Activated CD8-positive, alpha-beta T cell treated with anti-CD3 and anti-CD28 coated beads for 36 hours (primary cell): Measurements from ENCODE around the gene VWA7. TPM values are rescaled to one million over a fixed set of nuclear protein-coding genes. Genes with fewer than 3 reads are reported as not detected.
"Not testable (repeated sequence)": the region's sequence is repeated elsewhere in the genome, so short reads cannot be mapped to it uniquely, and the experiment has no call there.

ENCODE experiments used
- ATAC-seq: fragments of 200-7000 bp; cut with Tn5 transposase; one replicate; pipeline ENCODE4 v1.10.0; 2021; ENCODE audit warnings: mild to moderate bottlenecking, moderate library complexity
- CTCF ChIA-PET: fragments of 350-600 bp; sonication (Branson Sonifier 250); formaldehyde crosslinking; loops from one replicate; lab custom pipeline; 2021; ENCODE audit warnings: antibody characterized with exemption; lab: Charles Lee
- POLR2A ChIA-PET: fragments of 350-600 bp; sonication (Branson Sonifier 250); formaldehyde crosslinking; loops from one replicate; lab custom pipeline; 2021; ENCODE audit warnings: antibody characterized with exemption; lab: Charles Lee
- DNase-seq: peaks from one replicate; pipeline ENCODE4 v3.0.0-alpha.2; 2020
- H3K27ac Mint-ChIP-seq: one replicate; pipeline ENCODE4 v1.8.0; 2021; ENCODE audit warnings: mild to moderate bottlenecking, mixed read lengths
- H3K27me3 Mint-ChIP-seq: one replicate; pipeline ENCODE4 v1.8.0; 2021; ENCODE audit warnings: mixed read lengths
- H3K36me3 Mint-ChIP-seq: one replicate; pipeline ENCODE4 v1.8.0; 2021; ENCODE audit warnings: low read depth, mixed read lengths
- H3K4me1 Mint-ChIP-seq: one replicate; pipeline ENCODE4 v1.8.0; 2021; ENCODE audit warnings: low read depth, mixed read lengths
- H3K4me3 Mint-ChIP-seq: one replicate; pipeline ENCODE4 v1.8.0; 2021; ENCODE audit warnings: mild to moderate bottlenecking, moderate library complexity, mixed read lengths
- H3K9me3 Mint-ChIP-seq: one replicate; pipeline ENCODE4 v1.8.0; 2021; ENCODE audit warnings: mixed read lengths
- intact Hi-C: fragments of 100-400 bp; cut with micrococcal nuclease; formaldehyde crosslinking; loops from one replicate; pipeline ENCODE4 v1.10.0; 2022
- total RNA-seq, 2 experiments: library from RNA; stranded (reverse); gene quantifications; one replicate each; pipeline ENCODE4 v1.2.3, GENCODE V29; 2021
- TF ChIP-seq, protein P1 (sequence below): fragments of 200-600 bp; IDR thresholded peaks from one replicate; pipeline ENCODE4 v1.8.0; 2022; ENCODE audit warnings: antibody characterized with exemption, mild to moderate bottlenecking

The VWA7 gene
- total RNA-seq, 2 experiments from 2014 or later: 1.6 TPM

DNA sequence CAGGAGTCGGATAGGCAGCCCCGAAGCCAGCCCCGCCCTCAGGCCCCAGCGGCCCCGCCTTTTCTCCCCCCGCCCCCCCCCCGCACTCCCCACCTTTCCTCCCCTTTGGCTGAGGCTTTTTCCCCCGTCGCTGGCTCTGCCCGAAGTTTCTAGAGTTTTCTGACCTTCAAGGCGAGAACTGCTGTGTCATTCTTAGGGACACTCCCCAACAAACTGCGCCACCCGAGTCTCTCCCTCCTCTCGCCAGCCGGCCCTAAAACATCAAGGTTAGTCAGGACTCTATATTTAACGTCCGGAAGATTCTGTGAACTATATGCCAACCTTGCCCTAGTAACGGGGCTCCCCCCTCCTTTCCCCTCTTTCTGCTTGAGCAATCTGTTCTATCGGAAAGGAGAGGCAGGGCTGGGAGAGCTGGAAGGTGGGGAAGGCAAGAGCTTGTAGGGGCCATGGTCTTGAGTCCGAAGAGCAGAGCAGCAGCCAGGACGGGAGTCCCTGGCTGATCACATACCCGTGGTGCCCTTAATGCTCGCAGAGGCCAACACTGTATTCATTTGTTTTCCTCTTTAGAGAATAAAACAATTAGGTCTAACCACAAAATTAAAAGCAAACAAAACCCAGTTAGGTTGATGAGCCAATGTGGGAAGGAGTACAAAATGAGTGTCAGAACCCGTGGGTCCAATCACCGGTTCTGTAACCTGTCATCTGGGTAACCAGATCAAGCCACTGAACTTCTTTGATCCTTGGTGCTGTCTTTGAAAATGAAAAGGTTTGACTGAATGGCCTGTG, 45.1 kb upstream of the VWA7 start:
- H3K4me1 Mint-ChIP-seq: peaks cover 62% of the 10 kb centered on the region
- H3K27me3 Mint-ChIP-seq: no peaks in the 10 kb centered on the region
- peak; percentile 45 for ATAC-seq
- peak overlapping the region; percentile 80 for H3K4me3 Mint-ChIP-seq
- peak overlapping the region; percentile 96 for H3K27ac Mint-ChIP-seq
- H3K36me3 Mint-ChIP-seq: peaks cover 6% of the 10 kb centered on the region
- POLR2A ChIA-PET: interaction anchor here (0.7 to 2.3 kb wide), 8 partner anchors 8 to 248 kb away, joined by 3 to 11 read pairs (median 4); no protein-coding TSS in a partner anchor
- intact Hi-C loops: loop anchor here (10.0 kb wide), 1 partner anchor 257 kb away; no protein-coding TSS in a partner anchor
- no peaks in the 10 kb centered on the region for H3K9me3 Mint-ChIP-seq
- CTCF ChIA-PET: interaction anchor here (1.2 to 1.9 kb wide), 4 partner anchors 9 to 92 kb away, joined by 3 to 7 read pairs (median 6); no protein-coding TSS in a partner anchor
- DNase-seq: peak; percentile 74
- TF ChIP-seq, protein P1, sequence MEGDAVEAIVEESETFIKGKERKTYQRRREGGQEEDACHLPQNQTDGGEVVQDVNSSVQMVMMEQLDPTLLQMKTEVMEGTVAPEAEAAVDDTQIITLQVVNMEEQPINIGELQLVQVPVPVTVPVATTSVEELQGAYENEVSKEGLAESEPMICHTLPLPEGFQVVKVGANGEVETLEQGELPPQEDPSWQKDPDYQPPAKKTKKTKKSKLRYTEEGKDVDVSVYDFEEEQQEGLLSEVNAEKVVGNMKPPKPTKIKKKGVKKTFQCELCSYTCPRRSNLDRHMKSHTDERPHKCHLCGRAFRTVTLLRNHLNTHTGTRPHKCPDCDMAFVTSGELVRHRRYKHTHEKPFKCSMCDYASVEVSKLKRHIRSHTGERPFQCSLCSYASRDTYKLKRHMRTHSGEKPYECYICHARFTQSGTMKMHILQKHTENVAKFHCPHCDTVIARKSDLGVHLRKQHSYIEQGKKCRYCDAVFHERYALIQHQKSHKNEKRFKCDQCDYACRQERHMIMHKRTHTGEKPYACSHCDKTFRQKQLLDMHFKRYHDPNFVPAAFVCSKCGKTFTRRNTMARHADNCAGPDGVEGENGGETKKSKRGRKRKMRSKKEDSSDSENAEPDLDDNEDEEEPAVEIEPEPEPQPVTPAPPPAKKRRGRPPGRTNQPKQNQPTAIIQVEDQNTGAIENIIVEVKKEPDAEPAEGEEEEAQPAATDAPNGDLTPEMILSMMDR: no peak

DNA sequence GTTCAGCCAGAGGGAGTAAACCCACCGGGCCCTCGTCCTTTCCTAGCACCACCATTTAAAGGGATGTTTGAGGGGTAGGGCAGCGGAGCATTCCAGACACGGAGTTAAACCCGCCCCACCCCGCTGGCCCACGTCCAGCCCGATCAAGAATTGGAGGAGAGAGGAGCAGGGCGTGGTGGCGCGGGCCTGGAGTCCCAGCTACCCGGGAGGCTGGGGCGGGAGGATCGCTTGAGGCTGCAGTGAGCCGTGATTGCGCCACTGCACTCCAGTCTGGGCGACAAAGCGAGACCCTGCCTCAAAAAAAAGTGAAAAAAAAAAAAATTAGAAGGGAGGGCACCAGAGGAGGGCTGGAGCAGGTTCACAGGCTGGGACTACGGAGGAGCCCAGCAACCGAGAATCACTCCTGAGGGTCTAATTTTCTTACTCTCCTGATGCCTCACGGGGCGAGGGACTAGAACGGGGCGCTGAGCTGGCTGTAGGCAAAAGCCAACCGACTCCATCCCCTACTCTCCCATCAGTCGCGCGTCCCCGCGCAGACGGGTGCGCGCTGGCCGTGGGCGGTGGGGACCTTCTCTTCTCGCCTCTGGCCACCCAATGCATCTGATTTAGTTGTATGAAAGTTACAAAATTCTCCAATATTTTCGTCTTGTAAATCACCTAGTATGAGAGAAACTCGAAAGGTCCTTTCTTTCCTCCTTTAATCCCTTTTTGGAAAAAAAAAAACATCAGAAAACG, 44.3 kb upstream of the VWA7 start:
- DNase-seq (peak; percentile 80), ATAC-seq (peak; percentile 44)
- TF ChIP-seq, protein P1: no peak
- Mint-ChIP-seq H3K27me3 (no peaks in the 10 kb centered on the region), H3K4me1 (peaks cover 56% of the 10 kb centered on the region), H3K27ac (peak overlapping the region; percentile 96), H3K4me3 (peak overlapping the region; percentile 80), H3K36me3 (peaks cover 6% of the 10 kb centered on the region), H3K9me3 (no peaks in the 10 kb centered on the region)
- intact Hi-C loops: loop anchor here (10.0 kb wide), 1 partner anchor 257 kb away; no protein-coding TSS in a partner anchor
- ChIA-PET CTCF (interaction anchor here (1.3 to 1.6 kb wide), 3 partner anchors 10 to 92 kb away, joined by 3 to 7 read pairs (median 3); partner anchors contain the start of gene LSM2), POLR2A (interaction anchor here (1.0 to 2.3 kb wide), 6 partner anchors 7 to 247 kb away, joined by 3 to 11 read pairs (median 4); no protein-coding TSS in a partner anchor)

DNA sequence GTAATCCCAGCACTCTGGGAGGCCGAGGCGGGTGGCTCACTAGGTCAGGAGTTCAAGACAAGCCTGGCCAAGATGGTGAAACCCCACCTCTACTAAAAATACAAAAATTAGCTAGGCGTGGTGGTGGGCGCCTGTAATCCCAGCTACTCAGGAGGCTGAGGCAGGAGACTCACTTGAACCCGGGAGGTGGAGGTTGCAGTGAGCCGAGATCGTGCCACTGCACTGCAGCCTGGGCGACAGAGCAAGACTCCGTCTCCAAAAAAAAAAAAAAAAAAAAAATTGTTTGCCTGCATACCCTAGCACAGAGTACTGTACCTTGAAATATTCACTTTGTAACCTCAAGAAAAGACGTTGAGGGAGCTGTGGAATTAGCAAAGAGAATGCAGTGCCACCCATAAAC, 43.3 kb upstream of the VWA7 start:
- not testable (repeated sequence) for H3K9me3 Mint-ChIP-seq, DNase-seq, H3K36me3 Mint-ChIP-seq, ATAC-seq, H3K27me3 Mint-ChIP-seq
- CTCF ChIA-PET: interaction anchor here (1.3 kb wide), 1 partner anchor 13 kb away, joined by 3 read pairs; the partner anchor contains the start of gene LSM2
- intact Hi-C loops: loop anchor here (10.0 kb wide), 1 partner anchor 256 kb away; no protein-coding TSS in a partner anchor
- H3K4me1 Mint-ChIP-seq: peaks cover 46% of the 10 kb centered on the region
- peak overlapping the region; percentile 96 for H3K27ac Mint-ChIP-seq
- POLR2A ChIA-PET: interaction anchor here (0.8 to 1.4 kb wide), 3 partner anchors 8 to 156 kb away, joined by 3 to 4 read pairs (median 3); partner anchors contain the start of genes CSNK2B and GPANK1
- H3K4me3 Mint-ChIP-seq: peak overlapping the region; percentile 80

DNA sequence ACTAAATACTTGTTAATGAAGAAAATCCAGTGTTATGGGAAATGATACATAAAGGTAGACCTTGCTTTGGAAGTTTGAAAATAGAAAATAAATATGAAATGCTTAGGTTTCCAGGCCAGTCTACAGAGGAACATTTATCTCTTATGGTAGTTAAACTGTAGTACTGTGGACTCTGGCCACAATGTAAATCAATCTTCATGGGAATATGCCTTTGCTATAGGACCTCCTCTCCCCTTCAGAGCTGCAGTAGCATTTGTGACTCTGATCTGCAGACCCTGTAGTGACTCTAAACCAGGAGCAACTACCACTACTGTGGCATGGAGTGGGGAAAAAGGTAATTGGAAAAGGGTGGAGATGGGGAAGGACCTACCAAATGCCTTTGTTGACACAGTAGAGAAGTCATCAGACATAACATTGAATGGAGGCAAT, 42.8 kb upstream of the VWA7 start:
- CTCF ChIA-PET: no interaction called here
- peaks cover 6% of the 10 kb centered on the region for H3K36me3 Mint-ChIP-seq

DNA sequence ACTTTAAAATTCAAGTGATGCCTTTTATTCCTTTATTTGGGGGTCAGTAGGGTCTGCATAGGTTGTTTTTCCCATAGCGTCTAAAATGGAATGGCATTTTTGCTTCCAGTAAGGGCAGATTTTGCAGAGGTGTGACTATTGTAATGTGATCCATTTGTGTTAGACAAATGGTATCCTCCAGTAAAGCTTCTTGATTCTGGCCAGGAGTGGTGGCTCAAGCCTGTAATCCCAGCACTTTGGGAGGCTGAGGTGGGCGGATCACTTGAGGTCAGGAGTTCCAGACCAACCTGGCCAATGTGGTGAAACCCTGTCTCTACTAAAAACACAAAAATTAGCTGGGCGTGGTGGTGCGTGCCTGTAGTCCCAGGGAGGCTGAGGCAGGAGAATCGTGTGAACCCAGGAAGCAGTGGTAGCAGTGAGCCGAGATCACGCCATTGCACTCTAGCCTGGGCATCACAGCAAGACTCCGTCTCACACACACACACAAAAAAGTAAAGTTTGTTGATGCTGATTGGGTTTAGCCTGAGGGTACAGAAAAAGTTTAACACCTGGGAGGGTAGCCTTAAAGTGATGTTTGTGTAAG, 40.9 kb upstream of the VWA7 start:
- POLR2A ChIA-PET: interaction anchor here (1.0 to 2.1 kb wide), 4 partner anchors 11 to 84 kb away, joined by 3 to 9 read pairs (median 5); partner anchors contain the start of gene LSM2
- H3K27ac Mint-ChIP-seq: peak overlapping the region; percentile 90

More for the DNA sequence above, 42.8 kb upstream of the VWA7 start:
- H3K9me3 Mint-ChIP-seq: no peaks in the 10 kb centered on the region
- H3K27ac Mint-ChIP-seq: no peak overlapping the region
- DNase-seq (no peak), ATAC-seq (no peak)
- TF ChIP-seq, protein P1: no peak
- POLR2A ChIA-PET: interaction anchor here (0.8 to 1.5 kb wide), 4 partner anchors 24 to 155 kb away, joined by 3 to 4 read pairs (median 4); partner anchors contain the start of genes CSNK2B and GPANK1
- H3K27me3 Mint-ChIP-seq: no peaks in the 10 kb centered on the region
- intact Hi-C loops: loop anchor here (10.0 kb wide), 1 partner anchor 255 kb away; no protein-coding TSS in a partner anchor
- no peak overlapping the region for H3K4me3 Mint-ChIP-seq
- H3K4me1 Mint-ChIP-seq: peaks cover 43% of the 10 kb centered on the region

DNA sequence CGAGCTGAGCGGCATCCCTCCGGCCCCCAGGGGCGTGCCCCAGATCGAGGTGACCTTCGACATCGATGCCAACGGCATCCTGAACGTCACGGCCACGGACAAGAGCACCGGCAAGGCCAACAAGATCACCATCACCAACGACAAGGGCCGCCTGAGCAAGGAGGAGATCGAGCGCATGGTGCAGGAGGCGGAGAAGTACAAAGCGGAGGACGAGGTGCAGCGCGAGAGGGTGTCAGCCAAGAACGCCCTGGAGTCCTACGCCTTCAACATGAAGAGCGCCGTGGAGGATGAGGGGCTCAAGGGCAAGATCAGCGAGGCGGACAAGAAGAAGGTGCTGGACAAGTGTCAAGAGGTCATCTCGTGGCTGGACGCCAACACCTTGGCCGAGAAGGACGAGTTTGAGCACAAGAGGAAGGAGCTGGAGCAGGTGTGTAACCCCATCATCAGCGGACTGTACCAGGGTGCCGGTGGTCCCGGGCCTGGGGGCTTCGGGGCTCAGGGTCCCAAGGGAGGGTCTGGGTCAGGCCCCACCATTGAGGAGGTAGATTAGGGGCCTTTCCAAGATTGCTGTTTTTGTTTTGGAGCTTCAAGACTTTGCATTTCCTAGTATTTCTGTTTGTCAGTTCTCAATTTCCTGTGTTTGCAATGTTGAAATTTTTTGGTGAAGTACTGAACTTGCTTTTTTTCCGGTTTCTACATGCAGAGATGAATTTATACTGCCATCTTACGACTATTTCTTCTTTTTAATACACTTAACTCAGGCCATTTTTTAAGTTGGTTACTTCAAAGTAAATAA, 40.2 kb upstream of the VWA7 start:
- Mint-ChIP-seq H3K4me3 (peak overlapping the region; percentile 76), H3K27ac (peak overlapping the region; percentile 90), H3K4me1 (peaks cover 49% of the 10 kb centered on the region)
- intact Hi-C loops, H3K9me3 Mint-ChIP-seq, H3K27me3 Mint-ChIP-seq, H3K36me3 Mint-ChIP-seq, DNase-seq: not testable (repeated sequence)
- ChIA-PET CTCF (interaction anchor here (0.6 to 1.4 kb wide), 7 partner anchors 9 to 86 kb away, joined by 3 to 9 read pairs (median 3); partner anchors contain the start of gene LSM2), POLR2A (interaction anchor here (1.0 to 2.1 kb wide), 3 partner anchors 10 to 80 kb away, joined by 3 to 9 read pairs (median 6); partner anchors contain the start of gene LSM2)
- peak; percentile 32 for ATAC-seq

More for the DNA sequence above, 40.9 kb upstream of the VWA7 start:
- H3K36me3 Mint-ChIP-seq, H3K9me3 Mint-ChIP-seq, ATAC-seq, intact Hi-C loops, DNase-seq, H3K27me3 Mint-ChIP-seq: not testable (repeated sequence)
- CTCF ChIA-PET: interaction anchor here (0.6 to 1.4 kb wide), 8 partner anchors 8 to 81 kb away, joined by 3 to 9 read pairs (median 3); partner anchors contain the start of genes CLIC1 and LSM2
- peaks cover 49% of the 10 kb centered on the region for H3K4me1 Mint-ChIP-seq
- H3K4me3 Mint-ChIP-seq: peak overlapping the region; percentile 76
